ENCODE measurements around the gene SHROOM4.

DNA sequence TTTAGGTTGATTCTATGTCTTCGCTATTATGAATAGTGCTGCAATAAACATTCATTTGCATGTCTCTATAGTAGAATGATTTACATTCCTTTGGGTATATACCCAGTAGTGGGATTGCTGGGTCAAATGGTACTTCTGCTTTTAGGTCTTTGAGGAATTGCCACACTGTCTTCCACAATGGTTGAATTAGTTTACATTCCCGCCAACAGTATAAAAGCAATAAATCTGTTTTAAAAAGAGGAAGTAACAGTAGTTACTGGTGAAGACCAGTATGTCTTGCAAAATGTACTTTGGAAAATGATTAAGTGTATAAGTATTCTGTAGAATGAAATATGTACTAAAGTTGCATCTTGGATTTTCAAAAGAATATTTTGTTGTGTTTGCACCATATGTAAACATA, 77.3 kb downstream of the SHROOM4 start:
- no peak for TF ChIP-seq RAD21 (IDR thresholded peaks at IDR 0.05; ENCODE audit: low read depth)
- TF ChIP-seq TAF1 (IDR thresholded peaks at IDR 0.05; ENCODE audit: low read depth), result no peak
- TF ChIP-seq, protein P1, sequence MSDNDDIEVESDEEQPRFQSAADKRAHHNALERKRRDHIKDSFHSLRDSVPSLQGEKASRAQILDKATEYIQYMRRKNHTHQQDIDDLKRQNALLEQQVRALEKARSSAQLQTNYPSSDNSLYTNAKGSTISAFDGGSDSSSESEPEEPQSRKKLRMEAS (IDR thresholded peaks at IDR 0.05), result no peak
- TF ChIP-seq, protein P2, sequence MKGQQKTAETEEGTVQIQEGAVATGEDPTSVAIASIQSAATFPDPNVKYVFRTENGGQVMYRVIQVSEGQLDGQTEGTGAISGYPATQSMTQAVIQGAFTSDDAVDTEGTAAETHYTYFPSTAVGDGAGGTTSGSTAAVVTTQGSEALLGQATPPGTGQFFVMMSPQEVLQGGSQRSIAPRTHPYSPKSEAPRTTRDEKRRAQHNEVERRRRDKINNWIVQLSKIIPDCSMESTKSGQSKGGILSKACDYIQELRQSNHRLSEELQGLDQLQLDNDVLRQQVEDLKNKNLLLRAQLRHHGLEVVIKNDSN (IDR thresholded peaks at IDR 0.05), result no peak
- no peak for TF ChIP-seq YY1 (IDR thresholded peaks at IDR 0.05; ENCODE audit: low read depth)
- TF ChIP-seq EP300 (IDR thresholded peaks at IDR 0.05; ENCODE audit: borderline replicate concordance), result no peak
- TF ChIP-seq, protein P3, sequence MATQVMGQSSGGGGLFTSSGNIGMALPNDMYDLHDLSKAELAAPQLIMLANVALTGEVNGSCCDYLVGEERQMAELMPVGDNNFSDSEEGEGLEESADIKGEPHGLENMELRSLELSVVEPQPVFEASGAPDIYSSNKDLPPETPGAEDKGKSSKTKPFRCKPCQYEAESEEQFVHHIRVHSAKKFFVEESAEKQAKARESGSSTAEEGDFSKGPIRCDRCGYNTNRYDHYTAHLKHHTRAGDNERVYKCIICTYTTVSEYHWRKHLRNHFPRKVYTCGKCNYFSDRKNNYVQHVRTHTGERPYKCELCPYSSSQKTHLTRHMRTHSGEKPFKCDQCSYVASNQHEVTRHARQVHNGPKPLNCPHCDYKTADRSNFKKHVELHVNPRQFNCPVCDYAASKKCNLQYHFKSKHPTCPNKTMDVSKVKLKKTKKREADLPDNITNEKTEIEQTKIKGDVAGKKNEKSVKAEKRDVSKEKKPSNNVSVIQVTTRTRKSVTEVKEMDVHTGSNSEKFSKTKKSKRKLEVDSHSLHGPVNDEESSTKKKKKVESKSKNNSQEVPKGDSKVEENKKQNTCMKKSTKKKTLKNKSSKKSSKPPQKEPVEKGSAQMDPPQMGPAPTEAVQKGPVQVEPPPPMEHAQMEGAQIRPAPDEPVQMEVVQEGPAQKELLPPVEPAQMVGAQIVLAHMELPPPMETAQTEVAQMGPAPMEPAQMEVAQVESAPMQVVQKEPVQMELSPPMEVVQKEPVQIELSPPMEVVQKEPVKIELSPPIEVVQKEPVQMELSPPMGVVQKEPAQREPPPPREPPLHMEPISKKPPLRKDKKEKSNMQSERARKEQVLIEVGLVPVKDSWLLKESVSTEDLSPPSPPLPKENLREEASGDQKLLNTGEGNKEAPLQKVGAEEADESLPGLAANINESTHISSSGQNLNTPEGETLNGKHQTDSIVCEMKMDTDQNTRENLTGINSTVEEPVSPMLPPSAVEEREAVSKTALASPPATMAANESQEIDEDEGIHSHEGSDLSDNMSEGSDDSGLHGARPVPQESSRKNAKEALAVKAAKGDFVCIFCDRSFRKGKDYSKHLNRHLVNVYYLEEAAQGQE (IDR thresholded peaks at IDR 0.05; ENCODE audit: low read depth), result no peak
- TF ChIP-seq EGR1 (IDR thresholded peaks at IDR 0.05), result no peak

Data from Ishikawa (cell line).